Activated CD4-positive, alpha-beta T cell treated with anti-CD3 and anti-CD28 coated beads for 4 hours (primary cell): ENCODE data around the gene CGN.
"Not testable (repeated sequence)": the region's sequence is repeated elsewhere in the genome, so short reads cannot be mapped to it uniquely, and the experiment has no call there.

ENCODE experiments used
- DNase-seq, 2 donors: peaks; one replicate each; pipeline ENCODE4 v3.0.0-alpha.2; 2020

The CGN gene

GRCh38 chr1:151501474-151501873 lies 9.7 kb upstream of the CGN start:
- no peak for DNase-seq

- no peak for DNase-seq
These were observed 9.0 kb upstream of the CGN start for GRCh38 chr1:151502035-151502700.

GRCh38 chr1:151502859-151503780 lies 8.1 kb upstream of the CGN start:
- no peak for DNase-seq

GRCh38 chr1:151504252-151504651 lies 6.9 kb upstream of the CGN start:
- DNase-seq, result no peak

GRCh38 chr1:151504759-151505158 lies 6.4 kb upstream of the CGN start:
- DNase-seq, result no peak

- no peak for DNase-seq
These were observed 2.4 kb upstream of the CGN start for GRCh38 chr1:151508833-151509232.

GRCh38 chr1:151509350-151510019 lies 1.7 kb upstream of the CGN start:
- no peak for DNase-seq

- DNase-seq, result no peak
These were observed 1.2 kb upstream of the CGN start for GRCh38 chr1:151510020-151510405.

GRCh38 chr1:151510614-151510956 lies 602 bp upstream of the CGN start:
- DNase-seq, result no peak

- DNase-seq, result peak; percentile 16 to 18
These were observed 539 bp downstream of the CGN start for GRCh38 chr1:151511636-151512215.

GRCh38 chr1:151512326-151512725 lies 1.1 kb downstream of the CGN start:
- no peak for DNase-seq

- DNase-seq, result no peak
These were observed 1.8 kb downstream of the CGN start for GRCh38 chr1:151512801-151513625.

GRCh38 chr1:151513626-151514121 lies 2.5 kb downstream of the CGN start:
- peak; percentile 15 to 19 for DNase-seq

GRCh38 chr1:151514366-151514765 lies 3.2 kb downstream of the CGN start:
- DNase-seq, result no peak

GRCh38 chr1:151515265-151515664 lies 4.1 kb downstream of the CGN start:
- no peak for DNase-seq

- DNase-seq, result no peak
These were observed 4.9 kb downstream of the CGN start for GRCh38 chr1:151516031-151516511.

- DNase-seq, result no peak
These were observed 7.2 kb downstream of the CGN start for GRCh38 chr1:151518431-151518830.

GRCh38 chr1:151518936-151519335 lies 7.7 kb downstream of the CGN start:
- DNase-seq, result no peak

- DNase-seq, result no peak
These were observed 8.5 kb downstream of the CGN start for GRCh38 chr1:151519667-151520066.

GRCh38 chr1:151520359-151520758 lies 9.2 kb downstream of the CGN start:
- DNase-seq, result no peak

GRCh38 chr1:151522427-151522826 lies 11.2 kb downstream of the CGN start:
- not testable (repeated sequence) for DNase-seq

GRCh38 chr1:151523326-151523725 lies 12.1 kb downstream of the CGN start:
- DNase-seq, result no peak
